Panc1 (cell line): ENCODE data around the gene AUP1. TPM values are rescaled to one million over a fixed set of nuclear protein-coding genes. Genes with fewer than 3 reads are reported as not detected.

ENCODE experiments used
- ATAC-seq: fragments of 200-7000 bp; cut with Tn5 transposase; 2 replicates; pipeline ENCODE4 v1.9.1; 2020; ENCODE audit warnings: mild to moderate bottlenecking, moderate library complexity
- BruUV-seq: library from RNA; stranded (reverse); fragments of 400-500 nt; replicated peaks from 2 replicates; lab custom pipeline; 2021; lab: Mats Ljungman, UMichigan
- CTCF ChIA-PET: fragments of 300-600 bp; sonication (Branson Sonifier 250); formaldehyde crosslinking; loops from one replicate; lab custom pipeline; 2022; ENCODE audit warnings: antibody characterized with exemption; lab: Charles Lee
- POLR2A ChIA-PET: fragments of 300-600 bp; sonication (Branson Sonifier 250); formaldehyde crosslinking; loops from one replicate; lab custom pipeline; 2022; ENCODE audit warnings: antibody characterized with exemption; lab: Charles Lee
- DNase-seq: peaks from one replicate; pipeline ENCODE4 v3.0.0-alpha.2; 2010; ENCODE audit warnings: low read depth, low spot score
- H3K27ac ChIP-seq: 2 replicates; pipeline ENCODE4 v1.5.1; 2011; ENCODE audit warnings: mild to moderate bottlenecking, low read length, inconsistent platforms
- H3K27me3 ChIP-seq: fragments of 200-500 bp; sonication (Bioruptor generic); 2 replicates; pipeline ENCODE4 v1.6.0; 2014; ENCODE audit warnings: low read length, inconsistent platforms; ENCODE audit not compliant: control insufficient read depth, insufficient read depth
- H3K36me3 ChIP-seq: fragments of 200-500 bp; sonication (Bioruptor generic); 2 replicates; pipeline ENCODE4 v1.5.1; 2014; ENCODE audit warnings: inconsistent platforms, mild to moderate bottlenecking, low read length, moderate library complexity; ENCODE audit not compliant: control insufficient read depth, insufficient read depth
- H3K4me1 ChIP-seq: 2 replicates; pipeline ENCODE4 v1.5.1; 2011; ENCODE audit warnings: inconsistent platforms, mild to moderate bottlenecking, low read length, moderate library complexity; ENCODE audit not compliant: control insufficient read depth, insufficient read depth
- H3K4me3 ChIP-seq, 2 experiments: 2 replicates each; pipeline ENCODE4 v1.5.1; 2011 to 2012; ENCODE audit warnings: low read depth in 2 of 2, low read length in 2 of 2, mild to moderate bottlenecking in 2 of 2, inconsistent platforms in 1 of 2, moderate library complexity in 1 of 2
- H3K9me3 ChIP-seq: fragments of 200-500 bp; sonication (Bioruptor generic); 2 replicates; pipeline ENCODE4 v1.5.1; 2014; ENCODE audit warnings: low read depth, mild to moderate bottlenecking, inconsistent platforms, low read length, moderate library complexity; ENCODE audit not compliant: control insufficient read depth, insufficient read depth
- CTCF ChIP-seq: fragments of 450-650 bp; IDR thresholded peaks from 2 replicates; pipeline ENCODE4 v1.5.1; 2017; ENCODE audit warnings: mild to moderate bottlenecking
- POLR2AphosphoS5 ChIP-seq: IDR thresholded peaks from 2 replicates; pipeline ENCODE4 v1.6.1; 2012; ENCODE audit warnings: mild to moderate bottlenecking, low read depth, low read length, moderate library complexity
- REST ChIP-seq, 2 experiments: IDR thresholded peaks; 2 replicates each; pipeline ENCODE4 v1.6.1; 2011 to 2012; ENCODE audit warnings: low read depth in 2 of 2, control low read depth in 1 of 2, low read length in 1 of 2, mild to moderate bottlenecking in 1 of 2, moderate library complexity in 1 of 2; ENCODE audit not compliant: insufficient read depth in 1 of 2
- SIN3A ChIP-seq: IDR thresholded peaks from 2 replicates; pipeline ENCODE4 v1.6.1; 2012; ENCODE audit warnings: low read depth, mild to moderate bottlenecking, low read length, moderate library complexity, borderline replicate concordance; ENCODE audit not compliant: insufficient read depth
- TCF7L2 ChIP-seq: IDR thresholded peaks from 2 replicates; pipeline ENCODE4 v1.6.1; 2011; ENCODE audit warnings: mild to moderate bottlenecking, low read depth, low read length, inconsistent platforms
- in situ Hi-C: cut with HindIII; loops from 2 replicates; pipeline ENCODE4 v1.10.0; 2016; ENCODE audit warnings: low sequenced_read_pairs, low pct_unique_long_range_greater_than_20kb
- intact Hi-C: fragments of 100-400 bp; cut with micrococcal nuclease; formaldehyde crosslinking; loops from one replicate; pipeline ENCODE4 v1.10.0; 2022; ENCODE audit not compliant: unreplicated experiment
- total RNA-seq: library from RNA; stranded (reverse); gene quantifications from one replicate; pipeline ENCODE4 v1.2.1, GENCODE V29; 2021; ENCODE audit not compliant: unreplicated experiment

Gene AUP1
- total RNA-seq, 1 experiment from 2014 or later = 142 TPM

- ATAC-seq = no peak
- POLR2A ChIA-PET = no interaction called here
- no peak for DNase-seq
Observed at GRCh38 chr2:74567881-74568280, 38.4 kb upstream of the AUP1 start.

GRCh38 chr2:74566754-74567085 is 37.2 kb upstream of the AUP1 start:
- DNase-seq = no peak
- H3K27me3 ChIP-seq = peaks cover 2% of the 10 kb centered on the region; the same call in 1 of the 2 replicates
- intact Hi-C loops (no loop called here), in situ Hi-C loops (no loop called here)
- ChIA-PET CTCF (no interaction called here), POLR2A (no interaction called here)
- BruUV-seq = no TSS peak
- TF ChIP-seq CTCF = no peak
- no peak for TF ChIP-seq REST (IDR thresholded peaks at IDR 0.05; ENCODE audit: insufficient read depth in 1 of 2, low read depth in 2 of 2, low read length in 1 of 2)
- no peak for TF ChIP-seq SIN3A
- TF ChIP-seq POLR2AphosphoS5 = no peak
- TF ChIP-seq TCF7L2 = no peak
- no peak for ATAC-seq
- H3K9me3 ChIP-seq = no peaks in the 10 kb centered on the region
- no peak overlapping the region for H3K27ac ChIP-seq
- H3K36me3 ChIP-seq = no peaks in the 10 kb centered on the region
- no peak overlapping the region for H3K4me3 ChIP-seq
- no peaks in the 10 kb centered on the region for H3K4me1 ChIP-seq

More at GRCh38 chr2:74567881-74568280, 38.4 kb upstream of the AUP1 start:
- BruUV-seq = no TSS peak
- H3K27me3 ChIP-seq = peaks cover 2% of the 10 kb centered on the region; the same call in 1 of the 2 replicates
- intact Hi-C loops (no loop called here), in situ Hi-C loops (no loop called here)
- no peak overlapping the region for H3K4me3 ChIP-seq
- H3K4me1 ChIP-seq = no peaks in the 10 kb centered on the region
- H3K9me3 ChIP-seq = no peaks in the 10 kb centered on the region
- CTCF ChIA-PET = no interaction called here
- no peaks in the 10 kb centered on the region for H3K36me3 ChIP-seq
- TF ChIP-seq TCF7L2 = no peak
- no peak overlapping the region for H3K27ac ChIP-seq

- Histone ChIP-seq H3K27me3 (peaks cover 2% of the 10 kb centered on the region; the same call in 1 of the 2 replicates), H3K36me3 (no peaks in the 10 kb centered on the region), H3K4me3 (no peak overlapping the region), H3K4me1 (no peaks in the 10 kb centered on the region), H3K27ac (no peak overlapping the region), H3K9me3 (no peaks in the 10 kb centered on the region)
- intact Hi-C loops (no loop called here), in situ Hi-C loops (no loop called here)
- ChIA-PET CTCF (no interaction called here), POLR2A (no interaction called here)
- DNase-seq (no peak), ATAC-seq (no peak)
- no TSS peak for BruUV-seq
- TF ChIP-seq POLR2AphosphoS5 = no peak
- TF ChIP-seq REST (IDR thresholded peaks at IDR 0.05; ENCODE audit: insufficient read depth in 1 of 2, low read depth in 2 of 2, low read length in 1 of 2) = no peak
- no peak for TF ChIP-seq SIN3A
- TF ChIP-seq CTCF = no peak
- no peak for TF ChIP-seq TCF7L2
Observed at GRCh38 chr2:74566076-74566753, 36.7 kb upstream of the AUP1 start.
